Fibroblast of lung (primary cell): ENCODE measurements around the gene POC1B. TPM values are rescaled to one million over a fixed set of nuclear protein-coding genes. Genes with fewer than 3 reads are reported as not detected.
A peak's percentile ranks its signal among the peaks of the same experiment; 100 is the strongest.

Experiments used
- DNase-seq, 2 donors: peaks; one replicate each; pipeline versions ENCODE4 v3.0.0 to v3.0.0-alpha.2; 2010; ENCODE audit warnings: low read depth in 2 of 2
- H2AFZ ChIP-seq: 2 replicates; pipeline ENCODE4 v1.5.1; 2012; ENCODE audit warnings: low read length, control low read depth, inconsistent platforms
- H3K27ac ChIP-seq: 2 replicates; pipeline ENCODE4 v1.5.1; 2011; ENCODE audit warnings: low read length, control low read depth; ENCODE audit not compliant: insufficient read depth
- H3K27me3 ChIP-seq: 2 replicates; pipeline ENCODE4 v1.5.1; 2011; ENCODE audit warnings: mild to moderate bottlenecking, low read length; ENCODE audit not compliant: control insufficient read depth, insufficient read depth
- H3K36me3 ChIP-seq: 2 replicates; pipeline ENCODE4 v1.5.1; 2011; ENCODE audit warnings: low read length; ENCODE audit not compliant: control insufficient read depth, insufficient read depth
- H3K4me1 ChIP-seq: 2 replicates; pipeline ENCODE4 v1.5.1; 2011; ENCODE audit warnings: low read length; ENCODE audit not compliant: control insufficient read depth, insufficient read depth; ENCODE audit errors: extremely low read depth
- H3K4me2 ChIP-seq: 2 replicates; pipeline ENCODE4 v1.5.1; 2011; ENCODE audit warnings: low read length, control low read depth; ENCODE audit not compliant: insufficient read depth; ENCODE audit errors: extremely low read depth
- H3K4me3 ChIP-seq, 4 experiments: fragments of 200-600 bp in 1 of 4; sonication (generic) in 1 of 4; replicated peaks in 1 of 4; 2 replicates each; pipeline ENCODE4 v1.5.1; 2011 to 2016; ENCODE audit warnings: low read length in 4 of 4, low read depth in 3 of 4, mild to moderate bottlenecking in 3 of 4, control low read depth in 2 of 4, inconsistent platforms in 1 of 4, mixed read lengths in 1 of 4; ENCODE audit not compliant: insufficient read depth in 1 of 4; ENCODE audit errors: control extremely low read depth in 1 of 4
- H3K79me2 ChIP-seq: 2 replicates; pipeline ENCODE4 v1.5.1; 2012; ENCODE audit warnings: mild to moderate bottlenecking, low read length, inconsistent platforms; ENCODE audit not compliant: control insufficient read depth, insufficient read depth
- H3K9ac ChIP-seq: 2 replicates; pipeline ENCODE4 v1.5.1; 2011; ENCODE audit warnings: mild to moderate bottlenecking, low read length, control low read depth; ENCODE audit not compliant: insufficient read depth
- H3K9me3 ChIP-seq: 2 replicates; pipeline ENCODE4 v1.5.1; 2012; ENCODE audit warnings: low read depth, low read length; ENCODE audit not compliant: control insufficient read depth, insufficient read depth
- H4K20me1 ChIP-seq: 2 replicates; pipeline ENCODE4 v1.5.1; 2011; ENCODE audit warnings: low read length; ENCODE audit not compliant: control insufficient read depth, insufficient read depth; ENCODE audit errors: extremely low read depth
- EZH2 ChIP-seq: IDR thresholded peaks from 2 replicates; pipeline ENCODE4 v1.5.1; 2012; ENCODE audit warnings: low read length, control low read depth, mild to moderate bottlenecking; ENCODE audit errors: missing control alignments
- polyA plus RNA-seq, 2 donors: library from polyadenylated mRNA; depleted of rRNA in 1 of 2; stranded (reverse) in 1 of 2; unstranded in 1 of 2; fragments of >200 nt; gene quantifications; 2 replicates each; pipeline ENCODE4 v1.2.1, GENCODE V29; 2011 to 2012; ENCODE audit warnings: missing spikeins in 1 of 2
- total RNA-seq: library from RNA; depleted of rRNA; stranded (reverse); fragments of >200 nt; gene quantifications from 2 replicates; pipeline ENCODE4 v1.2.1, GENCODE V29; 2014
- TF ChIP-seq, protein P1 (sequence below), 2 donors: IDR thresholded peaks in 1 of 2; conservative IDR thresholded peaks in 1 of 2; 1 replicate in 1 of 2; 2 replicates in 1 of 2; pipeline ENCODE4 v1.5.1; 2011 to 2012; ENCODE audit warnings: low read length in 2 of 2, control low read depth in 1 of 2, inconsistent platforms in 1 of 2, low read depth in 1 of 2, mild to moderate bottlenecking in 1 of 2

Gene POC1B
- total and polyA plus RNA-seq, 2 donors (not counting 1 experiment from before 2014, with no cell fraction given), result 10.2 to 16.7 TPM

GRCh38 chr12:89390802-89391673, 134.8 kb downstream of the POC1B start:
- Histone ChIP-seq H3K4me1 (peaks cover 11% of the 10 kb centered on the region), H4K20me1 (no peaks in the 10 kb centered on the region), H3K4me3 (no peak overlapping the region), H3K9ac (no peak overlapping the region), H3K9me3 (no peaks in the 10 kb centered on the region), H3K4me2 (no peak overlapping the region), H3K79me2 (no peaks in the 10 kb centered on the region), H3K36me3 (no peaks in the 10 kb centered on the region), H2AFZ (no peak overlapping the region), H3K27ac (peak overlapping the region; percentile 11), H3K27me3 (no peaks in the 10 kb centered on the region)
- TF ChIP-seq, protein P1, sequence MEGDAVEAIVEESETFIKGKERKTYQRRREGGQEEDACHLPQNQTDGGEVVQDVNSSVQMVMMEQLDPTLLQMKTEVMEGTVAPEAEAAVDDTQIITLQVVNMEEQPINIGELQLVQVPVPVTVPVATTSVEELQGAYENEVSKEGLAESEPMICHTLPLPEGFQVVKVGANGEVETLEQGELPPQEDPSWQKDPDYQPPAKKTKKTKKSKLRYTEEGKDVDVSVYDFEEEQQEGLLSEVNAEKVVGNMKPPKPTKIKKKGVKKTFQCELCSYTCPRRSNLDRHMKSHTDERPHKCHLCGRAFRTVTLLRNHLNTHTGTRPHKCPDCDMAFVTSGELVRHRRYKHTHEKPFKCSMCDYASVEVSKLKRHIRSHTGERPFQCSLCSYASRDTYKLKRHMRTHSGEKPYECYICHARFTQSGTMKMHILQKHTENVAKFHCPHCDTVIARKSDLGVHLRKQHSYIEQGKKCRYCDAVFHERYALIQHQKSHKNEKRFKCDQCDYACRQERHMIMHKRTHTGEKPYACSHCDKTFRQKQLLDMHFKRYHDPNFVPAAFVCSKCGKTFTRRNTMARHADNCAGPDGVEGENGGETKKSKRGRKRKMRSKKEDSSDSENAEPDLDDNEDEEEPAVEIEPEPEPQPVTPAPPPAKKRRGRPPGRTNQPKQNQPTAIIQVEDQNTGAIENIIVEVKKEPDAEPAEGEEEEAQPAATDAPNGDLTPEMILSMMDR (conservative IDR thresholded peaks at IDR 0.05 in 1 of 2, IDR thresholded peaks at IDR 0.05 in 1 of 2; ENCODE audit: low read depth in 1 of 2, low read length in 2 of 2), result no peak
- TF ChIP-seq EZH2, result no peak
- DNase-seq, result peak; percentile 47 to 88

GRCh38 chr12:89389755-89390661, 135.8 kb downstream of the POC1B start:
- Histone ChIP-seq H3K4me2 (no peak overlapping the region), H3K27ac (peak overlapping the region; percentile 11), H3K36me3 (no peaks in the 10 kb centered on the region), H3K9ac (no peak overlapping the region), H2AFZ (no peak overlapping the region), H3K9me3 (no peaks in the 10 kb centered on the region), H3K27me3 (no peaks in the 10 kb centered on the region), H3K79me2 (no peaks in the 10 kb centered on the region), H4K20me1 (no peaks in the 10 kb centered on the region), H3K4me3 (no peak overlapping the region), H3K4me1 (peaks cover 11% of the 10 kb centered on the region)
- DNase-seq, result peak in 1 of 2 donors; percentile 31
- no peak for TF ChIP-seq EZH2
- TF ChIP-seq, protein P1 (conservative IDR thresholded peaks at IDR 0.05 in 1 of 2, IDR thresholded peaks at IDR 0.05 in 1 of 2; ENCODE audit: low read depth in 1 of 2, low read length in 2 of 2), result no peak

- no peak overlapping the region for H3K27ac ChIP-seq
- no peaks in the 10 kb centered on the region for H3K9me3 ChIP-seq
- no peaks in the 10 kb centered on the region for H4K20me1 ChIP-seq
- TF ChIP-seq, protein P1 (conservative IDR thresholded peaks at IDR 0.05 in 1 of 2, IDR thresholded peaks at IDR 0.05 in 1 of 2; ENCODE audit: low read depth in 1 of 2, low read length in 2 of 2), result no peak
- no peak for TF ChIP-seq EZH2
- no peak overlapping the region for H3K4me2 ChIP-seq
- H3K36me3 ChIP-seq, result no peaks in the 10 kb centered on the region
- no peak overlapping the region for H3K4me3 ChIP-seq
- no peak for DNase-seq
- H2AFZ ChIP-seq, result no peak overlapping the region
- no peak overlapping the region for H3K9ac ChIP-seq
- H3K79me2 ChIP-seq, result no peaks in the 10 kb centered on the region
- H3K27me3 ChIP-seq, result no peaks in the 10 kb centered on the region
- H3K4me1 ChIP-seq, result peaks cover 11% of the 10 kb centered on the region
These were observed 139.7 kb downstream of the POC1B start for GRCh38 chr12:89386138-89386537.
